ENCODE results near the gene USP43.
A peak's percentile ranks its signal among the peaks of the same experiment; 100 is the strongest.

USP43 gene

GRCh38 chr17:9643611-9644010 is 1.7 kb upstream of the USP43 start:
- DNase-seq (ENCODE audit: low read depth) = no peak
- TF ChIP-seq CTCF (IDR thresholded peaks at IDR 0.05; ENCODE audit: insufficient read depth, low read depth, low read length, missing control alignments) = no peak
- no peak overlapping the region for H3K4me3 ChIP-seq (ENCODE audit: low read length)

GRCh38 chr17:9645851-9646545 is 681 bp downstream of the USP43 start:
- DNase-seq (ENCODE audit: low read depth) = peak; percentile 75
- H3K4me3 ChIP-seq (ENCODE audit: low read length) = peak overlapping the region; percentile 71
- no peak for TF ChIP-seq CTCF (IDR thresholded peaks at IDR 0.05; ENCODE audit: insufficient read depth, low read depth, low read length, missing control alignments)

- no peak for TF ChIP-seq CTCF (IDR thresholded peaks at IDR 0.05; ENCODE audit: insufficient read depth, low read depth, low read length, missing control alignments)
Measured at GRCh38 chr17:9646546-9646885, 1.2 kb downstream of the USP43 start.

GRCh38 chr17:9647014-9647413 is 1.7 kb downstream of the USP43 start:
- H3K4me3 ChIP-seq (ENCODE audit: low read length) = peak overlapping the region; percentile 71
- DNase-seq (ENCODE audit: low read depth) = peak; percentile 82
- no peak for TF ChIP-seq CTCF (IDR thresholded peaks at IDR 0.05; ENCODE audit: insufficient read depth, low read depth, low read length, missing control alignments)

More at GRCh38 chr17:9646546-9646885, 1.2 kb downstream of the USP43 start:
- peak overlapping the region; percentile 71 for H3K4me3 ChIP-seq (ENCODE audit: low read length)
- peak; percentile 27 for DNase-seq (ENCODE audit: low read depth)

GRCh38 chr17:9648521-9649110 is 3.3 kb downstream of the USP43 start:
- TF ChIP-seq CTCF (IDR thresholded peaks at IDR 0.05; ENCODE audit: insufficient read depth, low read depth, low read length, missing control alignments) = no peak
- DNase-seq (ENCODE audit: low read depth) = no peak
- H3K4me3 ChIP-seq (ENCODE audit: low read length) = no peak overlapping the region

- no peak for TF ChIP-seq CTCF (IDR thresholded peaks at IDR 0.05; ENCODE audit: insufficient read depth, low read depth, low read length, missing control alignments)
- no peak for DNase-seq (ENCODE audit: low read depth)
- no peak overlapping the region for H3K4me3 ChIP-seq (ENCODE audit: low read length)
Measured at GRCh38 chr17:9658593-9659211, 13.4 kb downstream of the USP43 start.
